Measurements from ENCODE around the gene ZER1.

The ZER1 gene

GRCh38 chr9:128771745-128772519, at the start of gene ZER1:
Gene ZER1 (minus strand): TSS chr9:128771927. CDS start chr9:128755565, 16,362 bp downstream.
- Histone ChIP-seq H3K4me1 (ENCODE audit: control insufficient read depth, insufficient read depth, low read length) (0 out of 2 replicates have a peak, but pooled peaks cover 2% of the 10 kb centered on the region), H3K4me3 (ENCODE audit: low read depth, low read length) (peak within 1 kb of the TSS; percentile 93), H3K27ac (ENCODE audit: low read depth, low read length) (peak within 1 kb of the TSS; percentile 58), H3K9me3 (ENCODE audit: control insufficient read depth, insufficient read depth, low read depth, low read length) (no peaks in the 10 kb centered on the region), H3K9ac (ENCODE audit: low read length) (peak within 1 kb of the TSS; percentile 79), H3K36me3 (ENCODE audit: control insufficient read depth, insufficient read depth, low read length) (no peaks in the 10 kb centered on the region), H3K27me3 (ENCODE audit: control insufficient read depth, insufficient read depth, low read length) (no peaks in the 10 kb centered on the region)

- Histone ChIP-seq H3K36me3 (ENCODE audit: control insufficient read depth, insufficient read depth, low read length) (peaks cover 57% of the 10 kb centered on the region), H3K9me3 (ENCODE audit: control insufficient read depth, insufficient read depth, low read depth, low read length) (no peaks in the 10 kb centered on the region), H3K4me1 (ENCODE audit: control insufficient read depth, insufficient read depth, low read length) (peaks cover 11% of the 10 kb centered on the region), H3K27me3 (ENCODE audit: control insufficient read depth, insufficient read depth, low read length) (no peaks in the 10 kb centered on the region), H3K27ac (ENCODE audit: low read depth, low read length) (no peak overlapping the region), H3K4me3 (ENCODE audit: low read depth, low read length) (no peak overlapping the region), H3K9ac (ENCODE audit: low read length) (no peak overlapping the region)
These were observed 49.2 kb upstream of the ZER1 start for GRCh38 chr9:128820665-128821583.

- Histone ChIP-seq H3K9ac (ENCODE audit: low read length) (no peak overlapping the region), H3K4me3 (ENCODE audit: low read depth, low read length) (peak overlapping the region; percentile 83; the same call in 1 of the 2 replicates), H3K27ac (ENCODE audit: low read depth, low read length) (no peak overlapping the region), H3K36me3 (ENCODE audit: control insufficient read depth, insufficient read depth, low read length) (peaks cover 47% of the 10 kb centered on the region), H3K4me1 (ENCODE audit: control insufficient read depth, insufficient read depth, low read length) (peaks cover 11% of the 10 kb centered on the region), H3K27me3 (ENCODE audit: control insufficient read depth, insufficient read depth, low read length) (no peaks in the 10 kb centered on the region), H3K9me3 (ENCODE audit: control insufficient read depth, insufficient read depth, low read depth, low read length) (no peaks in the 10 kb centered on the region)
These were observed 48.3 kb upstream of the ZER1 start for GRCh38 chr9:128819716-128820664.

- Histone ChIP-seq H3K9me3 (ENCODE audit: control insufficient read depth, insufficient read depth, low read depth, low read length) (no peaks in the 10 kb centered on the region), H3K36me3 (ENCODE audit: control insufficient read depth, insufficient read depth, low read length) (peaks cover 38% of the 10 kb centered on the region), H3K27ac (ENCODE audit: low read depth, low read length) (no peak overlapping the region)
These were observed 47.4 kb upstream of the ZER1 start for GRCh38 chr9:128818839-128819715.

GRCh38 chr9:128818099-128818838, 46.5 kb upstream of the ZER1 start, which contains the start of gene ENDOG:
Gene ENDOG (plus strand): TSS chr9:128818500. CDS start chr9:128818685, 185 bp downstream.
- H3K4me3 ChIP-seq (ENCODE audit: low read depth, low read length): peak within 1 kb of the TSS; percentile 83
- H3K27me3 ChIP-seq (ENCODE audit: control insufficient read depth, insufficient read depth, low read length): no peaks in the 10 kb centered on the region
- peaks cover 11% of the 10 kb centered on the region for H3K4me1 ChIP-seq (ENCODE audit: control insufficient read depth, insufficient read depth, low read length)
- no peaks in the 10 kb centered on the region for H3K9me3 ChIP-seq (ENCODE audit: control insufficient read depth, insufficient read depth, low read depth, low read length)
- peaks cover 30% of the 10 kb centered on the region for H3K36me3 ChIP-seq (ENCODE audit: control insufficient read depth, insufficient read depth, low read length)
- H3K9ac ChIP-seq (ENCODE audit: low read length): peak within 1 kb of the TSS; percentile 69
- H3K27ac ChIP-seq (ENCODE audit: low read depth, low read length): no peak within 1 kb of the TSS

More at GRCh38 chr9:128818839-128819715, 47.4 kb upstream of the ZER1 start:
- peak overlapping the region; percentile 69 for H3K9ac ChIP-seq (ENCODE audit: low read length)
- H3K4me3 ChIP-seq (ENCODE audit: low read depth, low read length): peak overlapping the region; percentile 83
- no peaks in the 10 kb centered on the region for H3K27me3 ChIP-seq (ENCODE audit: control insufficient read depth, insufficient read depth, low read length)
- H3K4me1 ChIP-seq (ENCODE audit: control insufficient read depth, insufficient read depth, low read length): peaks cover 11% of the 10 kb centered on the region

- Histone ChIP-seq H3K27me3 (ENCODE audit: control insufficient read depth, insufficient read depth, low read length) (no peaks in the 10 kb centered on the region), H3K9me3 (ENCODE audit: control insufficient read depth, insufficient read depth, low read depth, low read length) (no peaks in the 10 kb centered on the region), H3K27ac (ENCODE audit: low read depth, low read length) (no peak overlapping the region), H3K4me1 (ENCODE audit: control insufficient read depth, insufficient read depth, low read length) (no peaks in the 10 kb centered on the region), H3K4me3 (ENCODE audit: low read depth, low read length) (no peak overlapping the region), H3K36me3 (ENCODE audit: control insufficient read depth, insufficient read depth, low read length) (peaks cover 31% of the 10 kb centered on the region), H3K9ac (ENCODE audit: low read length) (no peak overlapping the region)
These were observed 39.1 kb upstream of the ZER1 start for GRCh38 chr9:128810873-128811272.

GRCh38 chr9:128809831-128810230, 38.1 kb upstream of the ZER1 start:
- Histone ChIP-seq H3K36me3 (ENCODE audit: control insufficient read depth, insufficient read depth, low read length) (peaks cover 41% of the 10 kb centered on the region), H3K9ac (ENCODE audit: low read length) (no peak overlapping the region), H3K27ac (ENCODE audit: low read depth, low read length) (no peak overlapping the region), H3K4me3 (ENCODE audit: low read depth, low read length) (no peak overlapping the region), H3K27me3 (ENCODE audit: control insufficient read depth, insufficient read depth, low read length) (no peaks in the 10 kb centered on the region), H3K9me3 (ENCODE audit: control insufficient read depth, insufficient read depth, low read depth, low read length) (no peaks in the 10 kb centered on the region), H3K4me1 (ENCODE audit: control insufficient read depth, insufficient read depth, low read length) (no peaks in the 10 kb centered on the region)

GRCh38 chr9:128809036-128809599, 37.4 kb upstream of the ZER1 start:
- Histone ChIP-seq H3K4me1 (ENCODE audit: control insufficient read depth, insufficient read depth, low read length) (no peaks in the 10 kb centered on the region), H3K36me3 (ENCODE audit: control insufficient read depth, insufficient read depth, low read length) (peaks cover 42% of the 10 kb centered on the region), H3K27me3 (ENCODE audit: control insufficient read depth, insufficient read depth, low read length) (no peaks in the 10 kb centered on the region), H3K4me3 (ENCODE audit: low read depth, low read length) (no peak overlapping the region), H3K9ac (ENCODE audit: low read length) (no peak overlapping the region), H3K27ac (ENCODE audit: low read depth, low read length) (no peak overlapping the region), H3K9me3 (ENCODE audit: control insufficient read depth, insufficient read depth, low read depth, low read length) (no peaks in the 10 kb centered on the region)

GRCh38 chr9:128808543-128808942, 36.8 kb upstream of the ZER1 start:
- no peaks in the 10 kb centered on the region for H3K9me3 ChIP-seq (ENCODE audit: control insufficient read depth, insufficient read depth, low read depth, low read length)
- no peaks in the 10 kb centered on the region for H3K4me1 ChIP-seq (ENCODE audit: control insufficient read depth, insufficient read depth, low read length)
- H3K9ac ChIP-seq (ENCODE audit: low read length): no peak overlapping the region
- H3K4me3 ChIP-seq (ENCODE audit: low read depth, low read length): no peak overlapping the region
- H3K27me3 ChIP-seq (ENCODE audit: control insufficient read depth, insufficient read depth, low read length): no peaks in the 10 kb centered on the region
- H3K36me3 ChIP-seq (ENCODE audit: control insufficient read depth, insufficient read depth, low read length): peaks cover 48% of the 10 kb centered on the region
- no peak overlapping the region for H3K27ac ChIP-seq (ENCODE audit: low read depth, low read length)

All from HUES6 (cell line).